IMR-90 (cell line): ENCODE measurements around the gene TTLL7. TPM values are rescaled to one million over a fixed set of nuclear protein-coding genes. Genes with fewer than 3 reads are reported as not detected.
A peak's percentile ranks its signal among the peaks of the same experiment; 100 is the strongest.

Source experiments
- ATAC-seq: fragments of 200-7000 bp; cut with Tn5 transposase; 2 replicates; pipeline ENCODE4 v1.9.1; 2020; ENCODE audit warnings: low read depth, mild to moderate bottlenecking, moderate library complexity
- BruUV-seq: library from RNA; stranded (reverse); fragments of 400-500 nt; replicated peaks from 2 replicates; lab custom pipeline; 2021; lab: Mats Ljungman, UMichigan
- CTCF ChIA-PET: fragments of 300-600 bp; formaldehyde crosslinking; extraction: SDS; loops from one replicate; lab custom pipeline; 2021; ENCODE audit warnings: antibody characterized with exemption; lab: Yijun Ruan, JAX
- POLR2A ChIA-PET: fragments of 300-600 bp; sonication (Branson Sonifier 250); formaldehyde crosslinking; loops from one replicate; lab custom pipeline; 2022; ENCODE audit warnings: antibody characterized with exemption; ENCODE audit not compliant: unreplicated experiment; lab: Charles Lee
- DNase-seq: peaks from one replicate; pipeline ENCODE4 v3.0.0; 2013
- H2AFZ ChIP-seq: replicated peaks from 2 replicates; pipeline ENCODE3; 2013; ENCODE audit warnings: low read length, mild to moderate bottlenecking; ENCODE audit not compliant: poor library complexity
- H2AK5ac ChIP-seq: 2 replicates; pipeline ENCODE4 v1.6.1; 2013; ENCODE audit warnings: low read depth, low read length, inconsistent platforms
- H2AK9ac ChIP-seq: replicated peaks from 2 replicates; pipeline ENCODE3; 2013; ENCODE audit warnings: mild to moderate bottlenecking, low read depth, low read length, moderate library complexity; ENCODE audit not compliant: poor library complexity
- H2BK120ac ChIP-seq: 2 replicates; pipeline ENCODE4 v1.6.1; 2013; ENCODE audit warnings: low read depth, low read length, inconsistent platforms
- H2BK15ac ChIP-seq: 3 replicates; pipeline ENCODE4 v1.6.1; 2013; ENCODE audit warnings: low read depth, low read length, inconsistent platforms
- H2BK20ac ChIP-seq: 2 replicates; pipeline ENCODE4 v1.6.1; 2013; ENCODE audit warnings: low read depth, mild to moderate bottlenecking, inconsistent platforms, low read length, moderate library complexity
- H2BK5ac ChIP-seq: 2 replicates; pipeline ENCODE4 v1.6.1; 2013; ENCODE audit warnings: mild to moderate bottlenecking, low read depth, low read length, inconsistent platforms; ENCODE audit not compliant: poor library complexity, severe bottlenecking
- H3K14ac ChIP-seq: replicated peaks from 2 replicates; pipeline ENCODE4 v1.6.1; 2013; ENCODE audit warnings: low read depth, low read length, inconsistent platforms
- H3K18ac ChIP-seq: 2 replicates; pipeline ENCODE4 v1.6.1; 2013; ENCODE audit warnings: low read depth, low read length, control low read depth
- H3K23ac ChIP-seq: 2 replicates; pipeline ENCODE4 v1.6.1; 2013; ENCODE audit warnings: low read depth, low read length, inconsistent platforms
- H3K27ac ChIP-seq: 2 replicates; pipeline ENCODE4 v1.5.1; 2013; ENCODE audit warnings: mild to moderate bottlenecking, control low read depth, low read length; ENCODE audit not compliant: insufficient read depth
- H3K27me3 ChIP-seq: 2 replicates; pipeline ENCODE4 v1.6.1; 2013; ENCODE audit warnings: low read length; ENCODE audit not compliant: control insufficient read depth, insufficient read depth
- H3K36me3 ChIP-seq: 2 replicates; pipeline ENCODE4 v1.6.1; 2013; ENCODE audit warnings: low read length, mixed read lengths; ENCODE audit not compliant: control insufficient read depth, insufficient read depth
- H3K4ac ChIP-seq: 2 replicates; pipeline ENCODE4 v1.6.1; 2013; ENCODE audit warnings: low read depth, low read length, inconsistent platforms
- H3K4me1 ChIP-seq: 2 replicates; pipeline ENCODE4 v1.6.1; 2013; ENCODE audit warnings: low read length, mixed read lengths; ENCODE audit not compliant: control insufficient read depth, insufficient read depth
- H3K4me2 ChIP-seq: 2 replicates; pipeline ENCODE4 v1.6.1; 2013; ENCODE audit warnings: low read depth, mild to moderate bottlenecking, control low read depth, low read length, moderate library complexity
- H3K4me3 ChIP-seq: 2 replicates; pipeline ENCODE4 v1.5.1; 2013; ENCODE audit warnings: low read depth, mild to moderate bottlenecking, control low read depth, low read length, moderate library complexity; ENCODE audit not compliant: insufficient read depth
- H3K56ac ChIP-seq: 2 replicates; pipeline ENCODE4 v1.6.1; 2013; ENCODE audit warnings: low read length, inconsistent platforms; ENCODE audit not compliant: insufficient read depth; ENCODE audit errors: extremely low read depth
- H3K79me1 ChIP-seq, 2 experiments: 2 replicates each; pipeline ENCODE4 v1.6.1; 2013; ENCODE audit warnings: low read length in 2 of 2, inconsistent platforms in 1 of 2, low read depth in 1 of 2
- H3K9ac ChIP-seq: 2 replicates; pipeline ENCODE4 v1.6.1; 2013; ENCODE audit warnings: low read depth, low read length, control low read depth
- H3K9me1 ChIP-seq: 2 replicates; pipeline ENCODE4 v1.6.1; 2013; ENCODE audit warnings: low read length, inconsistent platforms; ENCODE audit not compliant: insufficient read depth
- H3K9me3 ChIP-seq: 2 replicates; pipeline ENCODE4 v1.6.1; 2013; ENCODE audit warnings: low read length; ENCODE audit not compliant: control insufficient read depth, insufficient read depth
- H4K20me1 ChIP-seq: 2 replicates; pipeline ENCODE4 v1.6.1; 2013; ENCODE audit warnings: low read length, inconsistent platforms; ENCODE audit not compliant: insufficient read depth
- H4K5ac ChIP-seq: 2 replicates; pipeline ENCODE4 v1.6.1; 2013; ENCODE audit warnings: mild to moderate bottlenecking, low read depth, low read length, control low read depth
- H4K8ac ChIP-seq, 2 experiments: 2 replicates each; pipeline ENCODE4 v1.6.1; 2013; ENCODE audit warnings: low read depth in 2 of 2, low read length in 2 of 2, control low read depth in 1 of 2, inconsistent platforms in 1 of 2
- H4K91ac ChIP-seq: 2 replicates; pipeline ENCODE4 v1.6.1; 2013; ENCODE audit warnings: low read depth, low read length, inconsistent platforms; ENCODE audit not compliant: insufficient read depth
- CHD1 ChIP-seq: IDR thresholded peaks from 2 replicates; pipeline ENCODE4 v1.6.1; 2012; ENCODE audit warnings: low read depth, low read length, improper control_type of control experiment
- MAFK ChIP-seq: IDR thresholded peaks from 2 replicates; pipeline ENCODE4 v1.6.1; 2012; ENCODE audit warnings: low read depth, low read length, improper control_type of control experiment
- POLR2A ChIP-seq: IDR thresholded peaks from 2 replicates; pipeline ENCODE4 v1.6.1; 2012; ENCODE audit warnings: mild to moderate bottlenecking, low read depth, low read length
- WGBS, 2 experiments: methylation state at CpG; one replicate each; pipeline versions ENCODE4 v1.1.5 to v1.1.7; 2013; ENCODE audit warnings: missing lambda C conversion rate in 2 of 2; ENCODE audit not compliant: insufficient read length in 1 of 2; ENCODE audit errors: extremely low coverage in 2 of 2; 5-methylcytosine and 5-hydroxymethylcytosine counted together
- dilution Hi-C: fragments of 300-500 bp; cut with HindIII; formaldehyde crosslinking; loops from one replicate; pipeline ENCODE4 v1.14.3; 2018; ENCODE audit warnings: low sequenced_read_pairs; ENCODE audit not compliant: unreplicated experiment
- in situ Hi-C: fragments of 300-500 bp; cut with MboI; formaldehyde crosslinking; loops from 3 replicates; pipeline ENCODE4 v1.14.3; 2019; ENCODE audit warnings: low sequenced_read_pairs, inconsistent platforms, mixed read lengths
- intact Hi-C: fragments of 100-400 bp; cut with micrococcal nuclease; formaldehyde crosslinking; loops from 2 replicates; pipeline ENCODE4 v1.10.0; 2022
- polyA plus RNA-seq, 3 experiments: library from polyadenylated mRNA; depleted of rRNA; stranded (reverse); fragments of >200 nt; gene quantifications; 2 replicates each; pipeline ENCODE4 v1.2.3, GENCODE V29; 2012; ENCODE audit warnings: low replicate concordance in 1 of 3
- total RNA-seq: library from RNA; depleted of rRNA; stranded (reverse); fragments of >200 nt; gene quantifications from 2 replicates; pipeline ENCODE4 v1.2.3, GENCODE V29; 2012

Gene TTLL7
- total and polyA plus RNA-seq, 2 of the 4 experiments (the other 2 are of a cell fraction) = 5.7 to 8.1 TPM

GRCh38 chr1:83942914-83943313 lies 56.0 kb downstream of the TTLL7 start:
- DNase-seq = peak; percentile 24
- Histone ChIP-seq H3K14ac (no peak overlapping the region), H2AK9ac (no peak overlapping the region), H3K27me3 (no peaks in the 10 kb centered on the region), H2BK5ac (no peak overlapping the region), H2BK120ac (no peak overlapping the region), H2AFZ (no peak overlapping the region), H3K23ac (no peak overlapping the region), H4K91ac (no peak overlapping the region), H3K9me3 (peaks cover 6% of the 10 kb centered on the region; the same call in 1 of the 2 replicates), H4K8ac (no peak overlapping the region), H3K27ac (no peak overlapping the region), H2BK20ac (no peak overlapping the region), H3K56ac (no peak overlapping the region), H3K4me3 (no peak overlapping the region), H3K4me1 (no peaks in the 10 kb centered on the region), H4K20me1 (no peaks in the 10 kb centered on the region), H2AK5ac (no peak overlapping the region), H3K4ac (no peak overlapping the region), H3K9ac (no peak overlapping the region), H3K79me1 (no peaks in the 10 kb centered on the region), H3K9me1 (no peaks in the 10 kb centered on the region), H3K4me2 (no peak overlapping the region), H3K36me3 (no peaks in the 10 kb centered on the region), H3K18ac (no peak overlapping the region), H4K5ac (no peak overlapping the region), H2BK15ac (no peak overlapping the region)
- in situ Hi-C loops = no loop called here
- ChIA-PET CTCF (interaction anchor here (1.1 kb wide), 1 partner anchor 50 kb away, joined by 6 read pairs; no protein-coding TSS in a partner anchor), POLR2A (no interaction called here)
- ATAC-seq = no peak
- intact Hi-C loops = no loop called here
- no peak for TF ChIP-seq POLR2A
- TF ChIP-seq CHD1 = no peak
- TF ChIP-seq MAFK = no peak
- WGBS, 2 experiments = no CpG with 5 or more reads among the region's 3 CpGs
- dilution Hi-C loops = no loop called here
- BruUV-seq = no TSS peak
